Renal pelvis (tissue), 4 donors: ENCODE measurements around the gene UGT1A1. TPM values are rescaled to one million over a fixed set of nuclear protein-coding genes. Genes with fewer than 3 reads are reported as not detected.

Source experiments
- DNase-seq: peaks from one replicate; pipeline ENCODE4 v3.0.0-alpha.2; 2013
- polyA plus RNA-seq, 3 donors: library from polyadenylated mRNA; unstranded; fragments of 120-200 nt; gene quantifications; one replicate each; pipeline ENCODE4 v1.2.1, GENCODE V29; 2013; ENCODE audit not compliant: insufficient read length in 3 of 3

The UGT1A1 gene
- polyA plus RNA-seq, 3 donors = 0.20 to 0.90 (median 0.74) TPM

GRCh38 chr2:233756429-233757081 is 3.5 kb upstream of the UGT1A1 start:
- no peak for DNase-seq

DNA sequence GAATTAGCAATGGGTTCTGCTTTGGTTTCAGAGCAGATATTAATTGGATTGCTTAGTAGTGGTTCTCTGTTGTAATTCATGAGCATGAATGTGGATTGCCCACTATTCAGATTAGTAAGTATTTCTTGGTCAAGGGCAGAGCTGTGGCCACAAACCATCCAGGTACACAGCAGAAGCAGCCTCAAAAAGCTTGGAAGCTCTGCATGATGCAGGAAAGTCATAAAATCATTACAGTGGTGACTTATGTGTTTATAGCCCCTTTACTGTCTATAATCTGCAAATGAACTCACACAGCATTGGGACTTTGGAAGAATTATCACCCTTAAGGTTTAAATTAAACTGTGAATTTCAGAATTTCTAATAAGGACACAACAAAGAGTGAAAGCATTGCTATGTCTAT is 1.9 kb upstream of the UGT1A1 start:
- DNase-seq = no peak

DNA sequence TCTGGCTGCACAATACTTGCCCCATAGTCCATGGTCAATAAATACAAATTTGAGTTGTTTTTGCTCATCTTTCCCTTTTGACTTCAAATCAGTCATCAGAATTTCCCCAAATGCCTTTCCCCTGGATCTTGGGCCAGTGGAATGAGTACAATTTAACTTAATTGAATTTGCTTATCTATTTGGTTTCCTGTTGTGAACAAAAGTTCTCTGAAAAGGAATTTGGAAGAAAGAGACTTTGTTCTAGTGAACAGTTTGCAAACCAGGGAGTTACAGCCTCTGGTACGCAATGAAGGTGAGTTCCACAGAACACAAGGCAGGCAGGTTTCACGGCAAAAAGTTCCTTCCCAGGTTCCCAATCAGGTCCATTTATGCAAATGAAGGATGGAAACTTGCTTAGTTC is 1.2 kb upstream of the UGT1A1 start:
- no peak for DNase-seq

GRCh38 chr2:233761040-233761769 is 1.1 kb downstream of the UGT1A1 start:
- no peak for DNase-seq

DNA sequence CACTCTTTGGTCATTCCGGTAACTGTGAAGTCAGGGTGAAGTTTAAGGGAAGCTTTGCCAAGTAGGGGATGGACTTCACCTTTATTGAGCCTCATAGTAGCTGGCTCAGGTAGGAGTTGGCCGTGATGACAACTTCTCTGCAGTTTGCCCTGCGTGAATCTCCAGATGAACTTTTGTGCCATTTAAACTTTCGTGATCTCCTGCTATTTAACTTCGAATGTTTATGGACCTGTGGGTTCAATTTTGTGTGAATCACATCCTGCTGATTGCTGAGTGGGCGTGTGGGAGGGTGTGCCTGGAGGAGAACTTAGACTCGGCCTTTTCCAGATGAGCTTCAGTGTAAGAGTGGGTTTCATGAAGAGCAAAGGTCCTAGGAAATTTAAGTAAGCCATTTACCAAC is 4.2 kb downstream of the UGT1A1 start:
- DNase-seq = no peak

GRCh38 chr2:233764761-233765160 is 4.7 kb downstream of the UGT1A1 start:
- no peak for DNase-seq

GRCh38 chr2:233766416-233766815 is 6.3 kb downstream of the UGT1A1 start:
- DNase-seq = no peak

GRCh38 chr2:233768076-233768475 is 8.0 kb downstream of the UGT1A1 start:
- DNase-seq = no peak

DNA sequence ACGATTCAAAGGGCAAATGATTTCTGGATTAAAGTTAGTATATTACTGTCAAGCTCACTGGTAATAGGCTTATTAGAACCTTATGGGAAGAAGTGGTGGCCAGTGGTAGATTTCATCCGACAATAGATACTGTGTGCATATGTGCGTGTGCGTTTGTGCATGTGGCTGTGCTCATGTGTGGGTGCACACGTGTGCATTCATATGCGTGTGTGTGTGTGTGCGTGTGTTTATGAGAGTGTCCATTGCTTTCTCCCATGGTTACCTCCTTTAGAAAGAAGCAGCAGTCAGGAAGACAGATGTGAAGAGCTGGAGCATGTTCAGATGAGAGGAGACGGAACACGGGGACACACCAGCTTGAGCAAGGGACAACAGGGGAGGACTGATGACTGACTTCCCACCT is 9.2 kb downstream of the UGT1A1 start:
- no peak for DNase-seq

DNA sequence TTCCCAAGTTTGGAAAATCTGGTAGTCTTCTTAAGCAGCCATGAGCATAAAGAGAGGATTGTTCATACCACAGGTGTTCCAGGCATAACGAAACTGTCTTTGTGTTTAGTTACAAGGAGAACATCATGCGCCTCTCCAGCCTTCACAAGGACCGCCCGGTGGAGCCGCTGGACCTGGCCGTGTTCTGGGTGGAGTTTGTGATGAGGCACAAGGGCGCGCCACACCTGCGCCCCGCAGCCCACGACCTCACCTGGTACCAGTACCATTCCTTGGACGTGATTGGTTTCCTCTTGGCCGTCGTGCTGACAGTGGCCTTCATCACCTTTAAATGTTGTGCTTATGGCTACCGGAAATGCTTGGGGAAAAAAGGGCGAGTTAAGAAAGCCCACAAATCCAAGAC is 12.1 kb downstream of the UGT1A1 start:
- no peak for DNase-seq

- DNase-seq = no peak
Observed at GRCh38 chr2:233772583-233772982, 12.5 kb downstream of the UGT1A1 start.

DNA sequence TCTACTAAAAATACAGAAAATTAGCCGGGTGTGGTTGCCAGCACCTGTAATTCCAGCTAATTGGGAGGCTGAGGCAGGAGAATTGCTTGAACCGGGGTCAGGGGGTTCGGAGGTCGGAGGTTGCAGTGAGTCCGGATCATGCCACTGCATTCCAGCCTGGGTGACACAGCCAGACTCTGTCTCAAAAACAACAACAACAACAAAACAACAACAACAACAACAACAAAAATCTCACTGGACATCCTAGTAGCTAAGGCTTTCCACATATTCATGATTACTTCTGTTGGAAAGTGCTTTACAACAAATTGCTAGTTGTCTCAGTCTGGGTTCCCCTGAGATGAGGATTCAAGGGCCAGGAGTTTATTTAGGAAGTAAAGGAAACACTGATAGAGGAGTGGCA is 13.8 kb downstream of the UGT1A1 start:
- no peak for DNase-seq

DNA sequence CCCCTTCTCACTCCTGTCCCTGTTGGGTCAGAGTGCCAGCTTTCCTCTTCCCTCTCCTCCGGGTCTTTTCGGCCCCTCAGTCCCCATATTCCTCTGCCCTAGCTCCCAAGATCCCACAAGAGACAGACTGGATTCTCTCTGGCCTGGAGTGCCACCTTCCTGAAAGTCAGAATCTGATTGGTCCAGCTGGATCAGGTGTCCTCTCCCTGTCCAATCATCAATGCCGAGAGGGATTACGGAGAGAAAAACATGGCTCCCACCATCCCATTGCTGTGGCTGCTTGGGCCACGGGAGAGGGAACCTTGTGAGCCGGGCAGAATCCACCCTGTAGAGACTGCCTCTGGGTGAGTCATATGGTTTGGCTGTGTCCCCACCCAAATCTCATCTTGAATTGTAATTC is 15.3 kb downstream of the UGT1A1 start:
- no peak for DNase-seq

- no peak for DNase-seq
Observed at GRCh38 chr2:233778030-233778429, 18.0 kb downstream of the UGT1A1 start, which contains the start of gene MROH2A. Gene MROH2A (plus strand): TSS chr2:233778330. CDS start chr2:233779359, 1,029 bp downstream.

- no peak for DNase-seq
Observed at GRCh38 chr2:233779722-233780121, 19.7 kb downstream of the UGT1A1 start.

DNA sequence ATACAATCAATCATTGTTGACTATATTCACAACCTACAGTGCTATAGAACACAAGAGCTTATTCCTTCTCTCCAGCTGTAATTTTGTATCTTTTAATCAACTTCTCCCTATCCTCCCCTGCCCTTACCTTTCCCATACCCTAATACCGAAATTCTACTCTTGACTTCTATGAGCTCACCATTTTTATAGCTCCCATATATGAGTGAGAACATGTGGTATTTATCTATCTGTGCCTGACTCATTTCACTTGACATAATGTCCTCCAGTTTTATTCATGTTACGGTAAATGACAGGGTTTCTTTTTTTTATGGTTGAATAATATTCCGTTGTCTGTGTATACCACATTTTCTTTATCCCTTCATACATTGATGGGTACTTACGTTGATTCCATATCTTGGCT is 20.7 kb downstream of the UGT1A1 start:
- no peak for DNase-seq

- no peak for DNase-seq
Observed at GRCh38 chr2:233789554-233789953, 29.5 kb downstream of the UGT1A1 start.

GRCh38 chr2:233791151-233791882 is 31.2 kb downstream of the UGT1A1 start:
- no peak for DNase-seq

GRCh38 chr2:233791883-233792329 is 31.8 kb downstream of the UGT1A1 start:
- no peak for DNase-seq

- no peak for DNase-seq
Observed at GRCh38 chr2:233792720-233793119, 32.6 kb downstream of the UGT1A1 start.

DNA sequence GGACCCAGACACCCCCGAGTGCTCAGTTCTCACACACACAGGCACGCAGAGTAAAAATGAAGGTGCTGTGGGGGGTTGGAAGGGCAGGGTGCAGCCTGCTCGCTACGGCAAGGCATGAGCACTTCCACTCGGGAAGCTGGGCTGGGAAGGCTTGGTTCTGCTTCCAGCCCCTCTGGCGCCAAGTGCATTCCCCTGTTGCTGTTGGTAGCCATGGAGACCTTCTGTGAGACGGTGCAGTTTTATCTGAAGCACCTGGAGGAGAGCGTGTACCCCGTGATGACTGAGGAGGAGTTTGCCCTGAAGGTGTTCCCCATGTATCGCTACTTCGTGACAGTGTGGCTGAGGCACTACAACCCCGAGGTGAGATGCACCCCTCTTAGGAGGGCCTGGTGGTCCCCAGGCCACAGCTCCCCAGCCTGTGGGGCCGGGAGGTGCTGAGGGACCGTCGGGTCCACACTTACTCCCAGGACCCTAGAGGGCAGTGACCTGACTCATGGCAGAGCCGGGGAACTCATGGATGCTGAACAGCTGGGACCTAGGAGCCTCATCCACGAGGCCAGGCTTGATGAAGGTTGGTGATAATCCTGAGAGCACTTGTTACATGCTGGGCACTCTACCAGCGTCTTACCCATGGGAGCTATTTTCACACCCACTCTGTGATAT is 33.5 kb downstream of the UGT1A1 start:
- DNase-seq = no peak

- DNase-seq = no peak
Observed at GRCh38 chr2:233794128-233794658, 34.1 kb downstream of the UGT1A1 start.
